Left renal cortex interstitium (tissue), 4 donors: ENCODE data around the gene GNG7. TPM values are rescaled to one million over a fixed set of nuclear protein-coding genes. Genes with fewer than 3 reads are reported as not detected.
"Not testable (repeated sequence)": the region's sequence is repeated elsewhere in the genome, so short reads cannot be mapped to it uniquely, and the experiment has no call there.

ENCODE experiments used
- DNase-seq, 4 donors: peaks; one replicate each; pipeline ENCODE4 v3.0.0-alpha.2; 2013; ENCODE audit warnings: low read depth in 4 of 4, low spot score in 2 of 4, missing footprints in 1 of 4
- polyA plus RNA-seq, 4 donors: library from polyadenylated mRNA; unstranded; fragments of 120-200 nt; gene quantifications; one replicate each; pipeline ENCODE4 v1.2.1, GENCODE V29; 2013; ENCODE audit not compliant: insufficient read length in 4 of 4

Gene GNG7
- polyA plus RNA-seq, 4 donors, result 5.2 to 7.7 (median 7.0) TPM

DNA sequence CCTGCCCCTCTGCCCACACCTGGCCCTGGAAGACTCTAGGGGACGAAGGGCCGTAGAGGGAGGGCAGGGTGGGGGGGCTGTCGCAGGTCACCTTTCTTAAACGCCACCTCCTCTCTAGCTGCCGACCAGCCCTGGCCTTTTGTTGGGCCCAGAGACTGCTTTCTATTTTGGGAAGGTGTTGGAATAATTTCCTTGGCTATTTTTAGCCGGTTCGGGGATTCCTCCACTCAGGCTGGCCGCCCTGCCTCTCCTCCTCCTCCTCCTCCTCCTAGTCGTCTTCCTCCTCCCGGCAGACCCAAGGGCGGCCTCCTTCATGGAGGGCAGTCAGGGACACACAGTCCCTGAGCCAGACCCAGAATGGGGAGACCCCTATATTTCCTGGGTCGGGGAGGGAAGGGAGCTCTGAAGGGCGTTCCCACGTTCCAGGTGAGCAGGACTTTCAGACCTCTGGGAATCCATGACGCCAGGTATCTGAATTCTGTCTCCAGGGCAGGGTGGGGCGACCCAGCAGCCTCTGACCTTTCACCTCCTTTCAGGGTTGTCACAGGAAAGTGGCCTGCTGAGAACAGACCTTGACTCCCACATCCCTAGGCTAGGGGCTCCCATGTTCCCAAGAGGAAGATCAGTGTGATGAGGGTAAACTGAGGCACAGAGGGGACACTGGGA is 206.7 kb downstream of the GNG7 start:
- DNase-seq, result no peak

DNA sequence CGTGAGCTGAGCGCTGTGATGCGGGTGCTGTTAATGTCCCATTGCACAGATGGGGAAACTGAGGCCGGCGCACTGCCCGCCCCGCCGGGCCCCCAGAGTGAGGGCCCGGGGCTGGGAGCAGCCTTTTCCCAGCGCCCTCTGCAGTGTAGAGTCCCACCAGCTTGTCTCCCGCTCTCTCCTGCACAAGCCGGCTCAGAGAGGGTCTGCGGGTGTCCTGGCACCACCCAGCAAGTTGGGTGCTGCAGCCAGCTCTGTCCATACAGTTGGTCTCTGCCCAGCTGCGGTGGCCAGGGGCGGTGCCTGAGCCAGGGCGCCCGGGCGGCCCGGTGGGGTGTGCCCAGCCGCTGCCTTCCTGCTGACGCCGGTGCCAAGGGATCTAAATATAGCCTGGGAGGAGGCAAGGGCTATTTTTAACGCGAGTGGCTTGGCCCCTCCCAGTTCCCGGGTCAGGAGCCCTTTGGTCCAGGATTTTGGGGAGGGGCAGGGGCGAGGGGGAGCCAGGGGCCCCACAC is 207.3 kb downstream of the GNG7 start:
- DNase-seq, result no peak

DNA sequence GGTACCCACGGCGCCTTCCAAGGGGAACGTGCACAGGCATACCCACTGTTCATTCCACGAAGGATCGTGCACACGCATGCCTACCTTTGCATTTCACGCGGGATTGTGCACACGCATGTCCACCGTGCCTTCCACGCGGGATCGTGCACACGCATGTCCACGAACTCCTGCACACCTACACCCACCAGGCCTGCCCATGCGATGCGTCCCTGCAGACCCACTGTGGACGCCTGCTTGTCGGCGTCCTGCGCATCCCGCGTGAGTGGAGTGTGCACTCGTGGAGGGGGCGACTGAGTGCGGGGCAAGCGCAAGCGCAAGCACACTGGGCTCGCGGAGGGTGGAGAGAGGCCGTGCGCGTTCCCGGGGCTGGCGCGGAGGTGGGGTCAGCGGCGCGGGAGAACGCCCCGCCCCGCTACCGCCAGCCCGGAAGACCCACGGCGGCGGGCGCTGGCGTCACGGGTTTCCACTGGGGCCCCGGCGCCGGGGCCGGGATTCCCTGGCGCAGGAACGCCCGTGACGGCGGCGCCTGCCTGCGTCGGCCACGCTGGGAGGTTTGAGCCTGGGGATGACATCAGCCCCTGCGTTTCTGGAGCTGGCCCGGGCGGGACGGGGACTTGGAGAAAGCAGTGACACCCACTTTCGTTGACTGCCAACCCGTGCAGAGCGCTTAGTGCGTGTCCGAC is 207.9 kb downstream of the GNG7 start:
- no peak for DNase-seq

DNA sequence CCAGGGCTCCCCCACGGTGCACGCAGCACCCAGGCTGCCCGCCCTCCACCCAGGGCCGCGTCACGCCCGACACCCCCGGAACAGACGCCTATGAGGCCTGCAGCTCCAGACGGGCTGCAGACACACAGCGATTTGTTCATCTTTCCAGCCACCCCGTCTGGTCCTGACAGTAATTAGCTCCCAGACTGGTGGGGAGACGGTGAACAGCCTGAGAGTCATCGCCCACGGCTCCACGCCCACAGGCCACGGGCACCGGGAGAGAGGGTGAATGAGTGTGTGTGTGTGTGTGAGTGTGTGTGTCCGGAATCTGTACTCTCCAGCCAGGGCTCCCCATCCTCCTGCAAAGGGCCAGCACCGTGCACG is 208.4 kb downstream of the GNG7 start:
- DNase-seq, result no peak

DNA sequence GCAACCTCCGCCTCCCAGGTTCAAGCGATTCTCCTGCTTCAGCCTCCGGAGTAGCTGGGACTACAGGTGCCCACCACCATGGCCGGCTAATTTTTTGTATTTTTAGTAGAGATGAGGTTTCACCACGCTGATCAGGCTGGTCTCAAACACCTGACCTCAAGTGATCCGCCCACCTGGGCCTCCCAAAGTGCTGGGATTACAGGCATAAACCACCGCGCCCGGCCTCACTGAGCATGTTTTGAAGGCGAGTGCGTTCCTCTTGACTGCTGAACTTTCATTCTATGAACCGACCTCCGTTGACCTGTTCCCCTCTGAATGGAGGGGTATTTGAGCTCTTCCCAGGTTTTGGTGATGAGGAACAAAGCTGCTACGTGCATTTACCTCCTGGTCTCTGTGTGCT is 209.0 kb downstream of the GNG7 start:
- DNase-seq, result not testable (repeated sequence)

GRCh38 chr19:2492870-2493269 is 209.6 kb downstream of the GNG7 start:
- DNase-seq, result no peak

DNA sequence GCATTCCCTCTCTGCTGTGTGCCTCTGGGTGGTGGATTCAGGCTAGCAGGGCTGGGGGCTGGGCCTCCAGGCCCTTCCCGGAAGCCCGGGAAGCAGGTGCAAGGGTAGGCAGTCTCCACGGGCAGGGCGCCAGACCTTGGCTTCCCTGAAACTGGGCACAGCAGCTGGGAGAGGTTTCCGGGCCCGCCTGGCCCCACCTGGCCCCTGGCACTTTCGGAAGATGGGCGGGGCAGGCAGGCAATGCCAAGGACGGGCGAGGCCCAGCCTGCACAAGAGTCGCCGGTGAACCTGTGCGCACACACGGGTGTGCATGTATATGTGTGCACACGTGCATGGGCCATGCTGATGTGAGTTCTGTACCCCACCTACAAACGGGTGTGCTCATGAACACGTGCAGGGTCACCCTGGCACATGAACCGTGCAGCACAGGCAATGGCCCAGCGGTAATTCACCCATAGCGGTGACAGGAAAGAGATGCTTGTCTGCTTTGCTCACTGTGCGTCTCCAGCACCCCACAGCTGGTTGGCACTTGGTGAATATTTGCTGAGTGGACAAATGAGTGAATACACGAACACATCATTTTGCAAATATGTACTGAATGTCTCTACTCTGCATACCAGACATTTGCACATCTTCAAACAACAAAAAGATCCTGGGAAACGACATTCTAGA is 211.2 kb downstream of the GNG7 start:
- no peak for DNase-seq

DNA sequence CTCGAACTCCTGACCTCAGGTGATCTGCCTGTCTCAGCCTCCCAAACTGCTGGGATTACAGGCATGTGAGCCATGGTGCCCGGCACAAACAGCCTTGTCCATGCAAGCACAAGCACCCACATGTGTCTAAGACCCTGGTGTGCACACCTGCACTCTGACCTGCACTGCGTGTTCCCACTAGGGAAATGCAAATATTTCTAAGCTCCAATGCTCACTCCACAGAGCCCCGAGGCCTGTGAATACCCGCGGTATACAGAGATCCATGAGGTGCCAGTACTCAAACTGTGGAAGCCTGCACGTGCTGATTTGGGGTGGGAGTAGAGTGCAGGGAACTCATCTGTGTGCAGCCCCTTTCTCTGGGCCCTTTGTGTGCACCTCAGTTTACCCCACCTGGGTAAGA is 211.8 kb downstream of the GNG7 start:
- no peak for DNase-seq

- no peak for DNase-seq
Observed at GRCh38 chr19:2488942-2489731, 213.4 kb downstream of the GNG7 start.

- no peak for DNase-seq
Observed at GRCh38 chr19:2488405-2488941, 214.0 kb downstream of the GNG7 start.

DNA sequence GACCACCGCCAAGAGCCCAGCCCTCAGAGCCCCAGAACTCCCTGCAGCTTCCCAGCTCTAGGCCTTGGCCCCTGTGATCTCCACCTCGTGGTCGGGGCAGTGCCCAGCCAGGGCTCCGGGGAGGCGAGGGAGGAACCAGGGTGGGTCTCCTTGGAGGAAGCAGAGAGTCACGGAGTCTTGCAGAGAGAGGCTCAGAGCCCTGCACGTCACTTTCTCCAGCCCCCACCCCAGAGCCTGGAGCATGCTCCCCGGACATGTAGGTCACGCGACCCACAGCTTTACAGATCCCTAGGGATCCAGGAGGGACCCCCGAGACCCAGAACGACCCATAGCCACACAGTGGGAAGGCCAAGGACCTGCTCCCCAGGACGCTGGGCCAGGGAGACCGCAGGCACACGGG is 214.7 kb downstream of the GNG7 start:
- no peak for DNase-seq

GRCh38 chr19:2487090-2487489 is 215.4 kb downstream of the GNG7 start:
- no peak for DNase-seq

GRCh38 chr19:2485428-2485827 is 217.1 kb downstream of the GNG7 start:
- DNase-seq, result no peak

DNA sequence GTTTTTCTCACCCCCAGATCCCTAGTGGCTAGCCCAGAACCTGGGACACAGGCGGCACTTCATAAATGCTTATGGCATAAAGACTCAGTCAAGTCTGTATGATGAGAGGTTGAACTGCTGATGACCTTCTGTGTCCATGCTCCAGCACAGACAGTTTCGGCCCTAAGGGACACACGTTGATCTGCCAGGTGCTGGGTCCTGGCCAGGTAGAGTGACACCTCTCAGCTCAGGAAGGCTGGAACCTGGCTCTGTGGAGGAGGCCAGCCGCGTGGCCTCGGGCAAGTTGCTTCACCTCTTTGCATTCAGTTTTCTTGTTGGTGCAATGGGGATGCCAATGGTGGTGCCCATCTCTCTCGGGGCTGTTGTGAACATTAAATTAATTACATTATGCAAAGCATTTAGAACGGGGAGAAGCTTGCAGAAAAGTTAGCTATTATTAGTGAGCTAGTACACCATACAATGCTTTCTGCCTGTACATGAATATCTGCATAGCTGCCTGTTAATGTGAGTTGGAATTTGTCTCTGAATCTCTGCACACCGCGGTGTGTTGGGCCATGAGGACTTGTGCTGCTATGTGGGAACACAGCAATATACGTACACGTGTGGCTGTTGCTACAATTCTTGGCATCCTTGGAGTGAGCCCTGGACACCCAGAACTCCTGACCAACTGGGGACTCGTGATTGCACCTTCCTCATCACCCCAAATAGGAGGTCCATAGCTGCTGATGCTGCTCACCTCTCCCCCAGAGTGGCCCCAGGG is 218.1 kb downstream of the GNG7 start:
- no peak for DNase-seq

GRCh38 chr19:2483484-2484151 is 218.9 kb downstream of the GNG7 start:
- DNase-seq, result no peak

GRCh38 chr19:2483084-2483483 is 219.4 kb downstream of the GNG7 start:
- DNase-seq, result no peak

DNA sequence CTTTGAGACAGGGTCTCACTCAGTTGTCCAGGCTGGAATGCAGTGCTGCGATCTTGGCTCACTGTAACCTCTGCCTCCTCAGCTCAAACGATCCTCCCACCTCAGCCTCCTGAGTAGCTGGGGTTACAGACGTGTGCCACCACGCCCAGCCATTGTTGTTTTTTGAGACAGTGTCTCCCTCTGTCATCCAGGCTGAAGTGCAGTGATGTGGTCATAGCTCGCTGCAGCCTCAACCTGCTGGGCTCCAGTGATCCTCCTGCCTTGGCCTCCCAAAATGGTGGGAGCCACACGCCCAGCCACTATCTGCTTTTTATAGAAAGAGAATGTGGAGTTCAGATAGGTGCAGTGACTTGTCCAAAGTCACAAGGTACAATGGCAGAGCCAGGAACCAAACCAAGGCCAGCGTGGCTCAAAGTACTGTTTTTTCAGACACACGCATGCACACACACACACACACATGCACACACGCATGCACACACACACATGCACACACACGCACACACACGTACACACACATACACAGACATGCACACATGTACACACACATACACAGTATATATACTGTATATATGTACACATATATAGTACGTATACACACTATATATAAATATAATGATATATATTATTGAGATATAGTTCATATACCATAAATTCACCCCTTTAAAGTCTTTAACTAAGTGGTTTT is 220.0 kb downstream of the GNG7 start:
- DNase-seq, result no peak

- DNase-seq, result no peak
Observed at GRCh38 chr19:2481466-2481865, 221.0 kb downstream of the GNG7 start.
